Astrocyte of the cerebellum (primary cell): ENCODE measurements around the gene FKTN.
A peak's percentile ranks its signal among the peaks of the same experiment; 100 is the strongest.
"Not testable (repeated sequence)": the region's sequence is repeated elsewhere in the genome, so short reads cannot be mapped to it uniquely, and the experiment has no call there.

ENCODE experiments used
- DNase-seq: peaks from one replicate; pipeline ENCODE4 v3.0.0-alpha.2; 2011; ENCODE audit warnings: low read depth
- H3K4me3 ChIP-seq: 2 replicates; pipeline ENCODE4 v1.5.1; 2011; ENCODE audit warnings: mild to moderate bottlenecking, low read depth, low read length, moderate library complexity
- in situ Hi-C: cut with HindIII; loops from 2 replicates; pipeline ENCODE4 v1.10.0; 2017; ENCODE audit warnings: low sequenced_read_pairs
- TF ChIP-seq, protein P1 (sequence below): IDR thresholded peaks from 2 replicates; pipeline ENCODE4 v1.5.1; 2012; ENCODE audit warnings: low read length, low read depth, moderate library complexity, mild to moderate bottlenecking; ENCODE audit errors: missing control alignments

FKTN gene

DNA sequence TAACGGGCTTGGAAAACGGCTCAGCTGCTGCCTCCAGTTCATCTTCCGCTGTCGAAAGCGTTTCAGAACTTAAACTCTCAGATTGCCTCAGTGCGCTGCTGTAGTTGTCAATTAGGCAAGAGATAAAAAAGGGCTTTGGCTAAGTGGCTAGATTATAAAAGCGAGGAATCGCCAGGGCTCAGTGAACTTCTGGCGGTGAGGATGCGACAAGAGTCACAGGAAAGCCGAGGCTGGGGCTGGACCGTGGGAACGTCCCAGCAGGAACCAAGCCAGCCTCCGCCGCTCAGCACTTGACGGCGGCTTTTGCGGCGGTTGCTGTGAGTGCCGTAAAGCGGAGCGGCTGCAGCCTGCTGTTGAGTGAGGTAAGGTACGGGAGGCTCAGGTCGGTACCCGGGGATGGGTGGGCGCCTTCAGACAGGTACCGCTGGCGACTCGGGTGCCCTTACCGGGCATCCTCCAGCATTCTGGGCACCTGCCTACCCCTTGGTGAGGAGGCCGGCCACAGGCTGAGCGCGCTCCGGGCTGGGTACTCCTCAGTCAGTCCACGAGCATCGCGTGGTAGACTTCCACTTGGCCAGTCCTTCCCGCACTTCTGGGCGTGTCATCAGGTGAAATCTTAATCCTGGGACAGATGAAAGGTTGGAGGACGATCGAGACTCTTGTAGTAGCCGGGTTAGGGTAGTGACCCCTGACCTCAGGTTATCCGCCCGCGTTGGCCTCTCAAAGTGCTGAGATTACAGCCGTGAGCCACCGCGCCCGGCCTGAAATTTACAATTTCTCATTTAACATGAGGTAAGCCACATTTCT is at the start of gene FKTN:
FKTN (plus strand) TSS at position 328 of the 807 bp plus-strand sequence. CDS start 16,902 bp downstream, outside the sequence.
- peak within 1 kb of the TSS; percentile 75 for H3K4me3 ChIP-seq
- DNase-seq: peak; percentile 53
- TF ChIP-seq, protein P1, sequence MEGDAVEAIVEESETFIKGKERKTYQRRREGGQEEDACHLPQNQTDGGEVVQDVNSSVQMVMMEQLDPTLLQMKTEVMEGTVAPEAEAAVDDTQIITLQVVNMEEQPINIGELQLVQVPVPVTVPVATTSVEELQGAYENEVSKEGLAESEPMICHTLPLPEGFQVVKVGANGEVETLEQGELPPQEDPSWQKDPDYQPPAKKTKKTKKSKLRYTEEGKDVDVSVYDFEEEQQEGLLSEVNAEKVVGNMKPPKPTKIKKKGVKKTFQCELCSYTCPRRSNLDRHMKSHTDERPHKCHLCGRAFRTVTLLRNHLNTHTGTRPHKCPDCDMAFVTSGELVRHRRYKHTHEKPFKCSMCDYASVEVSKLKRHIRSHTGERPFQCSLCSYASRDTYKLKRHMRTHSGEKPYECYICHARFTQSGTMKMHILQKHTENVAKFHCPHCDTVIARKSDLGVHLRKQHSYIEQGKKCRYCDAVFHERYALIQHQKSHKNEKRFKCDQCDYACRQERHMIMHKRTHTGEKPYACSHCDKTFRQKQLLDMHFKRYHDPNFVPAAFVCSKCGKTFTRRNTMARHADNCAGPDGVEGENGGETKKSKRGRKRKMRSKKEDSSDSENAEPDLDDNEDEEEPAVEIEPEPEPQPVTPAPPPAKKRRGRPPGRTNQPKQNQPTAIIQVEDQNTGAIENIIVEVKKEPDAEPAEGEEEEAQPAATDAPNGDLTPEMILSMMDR: no peak
- in situ Hi-C loops: no loop called here

DNA sequence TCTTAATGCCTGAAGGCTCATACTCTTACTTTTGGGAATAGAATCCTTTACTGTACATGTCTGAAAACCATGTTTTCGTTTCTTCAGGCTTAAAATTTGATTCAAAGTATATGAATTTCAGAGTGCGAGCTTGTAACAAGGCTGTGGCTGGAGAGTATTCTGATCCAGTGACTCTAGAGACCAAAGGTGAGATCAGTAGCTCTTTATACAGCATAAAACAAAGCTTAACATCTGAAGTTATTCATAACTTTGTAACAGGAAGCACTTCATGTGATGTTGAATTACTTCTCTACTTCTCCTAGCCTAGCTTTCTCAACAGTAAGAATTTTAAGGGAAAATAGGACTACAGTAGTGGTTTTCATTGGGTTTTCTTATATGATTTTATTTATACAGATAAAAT is 49.4 kb upstream of the FKTN start:
- in situ Hi-C loops: no loop called here
- H3K4me3 ChIP-seq: no peak overlapping the region
- TF ChIP-seq, protein P1: no peak
- no peak for DNase-seq

DNA sequence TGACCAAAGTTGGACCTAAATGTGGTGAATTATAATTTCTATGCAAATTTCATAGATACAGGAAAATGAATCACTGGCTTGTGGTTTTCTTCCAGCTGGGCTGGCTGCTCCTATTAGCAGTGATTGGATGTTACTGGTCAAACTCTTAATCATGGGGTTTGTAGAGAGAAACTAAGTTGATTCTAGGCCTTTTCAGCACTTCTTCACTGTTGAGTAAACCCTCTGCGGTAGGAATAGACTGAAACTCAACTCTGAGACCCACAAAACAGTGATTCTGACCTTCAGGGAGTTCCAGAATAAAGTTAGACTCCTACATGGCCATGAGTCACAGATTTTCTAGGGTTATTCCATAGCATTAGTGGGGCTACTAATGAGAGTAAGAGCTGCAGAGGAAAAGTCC is 47.9 kb upstream of the FKTN start:
- in situ Hi-C loops: no loop called here
- no peak overlapping the region for H3K4me3 ChIP-seq
- DNase-seq: peak; percentile 89
- TF ChIP-seq, protein P1: no peak

DNA sequence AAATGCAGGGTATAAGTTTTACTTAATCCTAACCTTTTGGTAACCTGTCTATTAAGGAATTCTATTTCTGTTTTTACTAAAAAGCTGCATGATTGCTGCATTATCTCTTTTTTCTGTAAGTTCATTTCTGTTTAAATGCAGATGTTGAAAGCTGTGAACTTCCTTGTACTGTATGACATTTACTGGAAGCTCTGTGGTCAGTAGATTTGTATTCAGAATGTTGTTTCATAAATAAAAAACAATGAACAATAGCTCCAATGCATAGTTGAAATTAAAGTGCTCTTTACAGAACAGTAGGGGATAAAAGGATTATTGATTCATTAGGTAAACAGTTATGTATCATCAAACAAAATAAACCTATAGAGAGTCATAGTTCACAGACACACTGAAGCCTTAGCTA is 46.5 kb upstream of the FKTN start:
- TF ChIP-seq, protein P1: no peak
- DNase-seq: no peak
- in situ Hi-C loops: no loop called here
- no peak overlapping the region for H3K4me3 ChIP-seq

DNA sequence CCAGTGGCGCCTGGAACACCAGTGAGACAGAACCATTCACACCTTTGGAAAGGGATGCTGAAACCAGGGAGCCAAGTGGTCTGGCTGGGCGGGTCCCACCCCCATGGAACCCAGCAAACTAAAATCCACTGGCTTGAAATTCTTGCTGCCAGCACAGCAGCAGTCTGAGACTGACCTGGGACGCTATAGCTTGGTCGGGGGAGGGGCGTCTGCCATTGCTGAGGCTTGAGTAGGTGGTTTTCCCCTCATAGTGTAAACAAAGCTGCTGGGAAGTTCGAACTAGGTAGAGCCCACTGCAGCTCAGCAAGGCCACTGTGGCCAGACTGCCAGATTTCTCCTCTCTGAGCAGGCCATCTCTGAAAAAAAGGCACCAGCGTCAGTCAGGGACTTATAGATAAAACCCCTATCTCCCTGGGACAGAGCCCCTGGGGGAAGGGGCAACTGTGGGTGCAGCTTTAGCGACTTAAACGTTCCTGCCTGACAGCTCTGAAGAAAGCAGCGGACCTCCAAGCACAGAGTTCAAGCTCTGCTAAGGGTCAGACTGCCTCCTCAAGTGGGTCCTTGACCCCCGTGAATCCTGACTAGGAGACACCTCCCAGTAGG is 42.0 kb upstream of the FKTN start:
- in situ Hi-C loops: no loop called here
- DNase-seq: no peak
- H3K4me3 ChIP-seq: no peak overlapping the region
- TF ChIP-seq, protein P1: no peak

DNA sequence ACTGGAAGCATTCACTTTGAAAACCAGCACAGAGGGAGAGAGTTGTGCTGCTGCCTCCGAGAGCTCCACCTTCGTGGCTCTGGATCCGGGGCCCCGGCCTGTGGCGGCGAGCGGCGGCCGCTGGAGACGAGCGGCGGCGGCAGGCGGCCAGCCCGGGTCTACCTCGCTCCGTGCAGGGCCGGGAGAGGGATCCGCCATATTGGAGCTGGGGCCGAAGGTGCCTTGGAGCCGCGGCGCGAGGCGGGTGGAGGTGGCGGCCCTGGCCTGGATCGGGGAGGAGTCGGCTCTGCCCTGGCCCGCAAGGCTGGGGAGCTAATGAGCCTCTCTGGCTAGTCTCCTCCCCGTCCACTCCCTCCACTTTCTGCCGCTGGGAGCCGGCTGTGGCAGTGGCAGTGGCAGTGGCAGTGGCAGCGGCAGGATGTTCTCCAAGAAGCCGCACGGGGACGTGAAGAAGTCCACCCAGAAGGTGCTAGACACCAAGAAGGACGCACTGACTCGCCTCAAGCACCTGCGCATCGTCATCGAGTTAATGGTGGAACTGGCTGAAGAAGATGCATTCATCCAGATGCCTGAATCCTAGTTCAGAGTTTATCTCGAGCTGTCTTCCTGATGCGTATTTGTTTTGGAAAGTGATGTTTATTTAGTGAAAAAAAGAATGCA is 38.1 kb upstream of the FKTN start:
- in situ Hi-C loops, DNase-seq: not testable (repeated sequence)
- H3K4me3 ChIP-seq: peak overlapping the region; percentile 30

DNA sequence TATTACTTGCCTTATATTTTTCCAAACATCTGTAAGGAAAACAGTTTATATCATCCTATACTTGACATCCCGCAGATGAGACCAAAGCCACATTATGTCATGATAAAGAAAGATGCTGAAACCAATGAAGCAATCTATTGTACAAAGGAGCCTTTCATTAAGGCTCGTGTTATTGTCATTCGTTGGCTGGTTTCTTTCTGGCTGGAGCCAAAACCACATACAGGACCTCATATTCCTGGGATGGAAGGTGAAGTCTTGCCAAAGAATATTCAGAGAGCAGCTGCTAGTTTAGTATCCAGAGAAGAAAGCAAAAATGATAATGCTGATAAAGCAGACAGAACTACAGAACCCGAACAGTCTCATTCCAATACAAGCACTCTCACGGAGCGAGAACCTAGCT is 36.9 kb upstream of the FKTN start:
- in situ Hi-C loops, H3K4me3 ChIP-seq, DNase-seq: not testable (repeated sequence)

DNA sequence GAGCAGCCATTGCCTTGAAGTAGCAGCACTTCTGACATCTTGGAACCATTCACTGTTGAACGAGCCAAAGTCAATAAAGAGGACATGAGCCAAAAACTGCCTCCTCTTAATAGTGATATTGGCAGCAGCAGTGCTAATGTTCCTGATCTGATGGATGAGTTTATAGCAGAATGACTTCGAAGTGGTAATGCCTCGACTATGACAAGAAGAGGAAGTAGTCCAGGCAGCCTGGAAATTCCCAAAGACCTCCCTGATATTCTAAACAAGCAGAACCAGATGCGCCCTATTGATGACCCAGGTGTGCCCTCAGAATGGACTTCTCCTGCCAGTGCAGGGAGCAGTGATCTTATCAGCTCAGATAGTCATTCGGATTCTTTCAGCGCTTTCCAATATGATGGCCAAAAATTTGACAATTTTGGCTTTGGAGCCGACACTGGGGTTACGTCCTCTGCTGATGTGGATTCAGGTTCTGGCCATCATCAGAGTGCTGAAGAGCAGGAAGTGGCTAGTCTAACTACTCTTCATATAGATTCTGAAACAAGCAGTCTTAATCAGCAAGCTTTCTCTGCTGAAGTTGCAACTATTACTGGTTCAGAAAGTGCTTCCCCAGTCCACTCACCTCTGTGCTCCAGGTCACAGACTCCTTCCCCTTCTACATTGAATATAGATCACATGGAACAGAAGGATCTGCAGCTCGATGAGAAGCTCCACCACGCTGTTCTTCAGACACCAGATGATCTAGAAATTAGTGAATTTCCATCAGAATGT is 35.1 kb upstream of the FKTN start:
- DNase-seq, H3K4me3 ChIP-seq, in situ Hi-C loops: not testable (repeated sequence)
